MM.1S (cell line): ENCODE results near the gene SH2D1B.

Experiments
- DNase-seq: peaks from one replicate; pipeline ENCODE4 v3.0.0-alpha.2; 2015
- H2AFZ ChIP-seq: fragments of 300-600 bp; sonication (generic); 2 replicates; pipeline ENCODE4 v1.6.0; 2016; ENCODE audit warnings: antibody characterized with exemption, low read length
- H3F3A ChIP-seq: fragments of 300-600 bp; sonication (generic); 2 replicates; pipeline ENCODE4 v1.6.1; 2016; ENCODE audit warnings: mild to moderate bottlenecking, antibody characterized with exemption, low read length, moderate library complexity, mixed read lengths; ENCODE audit not compliant: insufficient read depth
- H3K27ac ChIP-seq: fragments of 300-600 bp; sonication (generic); 2 replicates; pipeline ENCODE4 v1.5.1; 2016; ENCODE audit warnings: mild to moderate bottlenecking, low read length
- H3K27me3 ChIP-seq: fragments of 300-600 bp; sonication (generic); replicated peaks from 2 replicates; pipeline ENCODE4 v1.6.0; 2016; ENCODE audit warnings: low read length; ENCODE audit not compliant: insufficient read depth
- H3K36me3 ChIP-seq: fragments of 300-600 bp; sonication (generic); replicated peaks from 2 replicates; pipeline ENCODE4 v1.6.1; 2016; ENCODE audit warnings: mild to moderate bottlenecking, low read length, mixed read lengths; ENCODE audit not compliant: insufficient read depth
- H3K4me1 ChIP-seq: fragments of 300-600 bp; sonication (generic); 2 replicates; pipeline ENCODE4 v1.6.1; 2016; ENCODE audit warnings: low read length, mixed read lengths
- H3K4me2 ChIP-seq: fragments of 300-600 bp; sonication (generic); 2 replicates; pipeline ENCODE4 v1.6.0; 2016; ENCODE audit warnings: low read depth, low read length
- H3K4me3 ChIP-seq: fragments of 300-600 bp; sonication (generic); 2 replicates; pipeline ENCODE4 v1.5.1; 2016; ENCODE audit warnings: low read length, mixed read lengths
- H3K79me2 ChIP-seq: fragments of 300-600 bp; sonication (generic); 2 replicates; pipeline ENCODE4 v1.6.1; 2016; ENCODE audit warnings: mixed run types, low read length, mixed read lengths
- H3K9ac ChIP-seq: fragments of 300-600 bp; sonication (generic); 2 replicates; pipeline ENCODE4 v1.6.1; 2016; ENCODE audit warnings: low read length, mixed read lengths
- H3K9me2 ChIP-seq: fragments of 300-600 bp; sonication (generic); replicated peaks from 2 replicates; pipeline ENCODE4 v1.6.1; 2016; ENCODE audit warnings: mild to moderate bottlenecking, low read length, mixed read lengths; ENCODE audit not compliant: insufficient read depth
- H3K9me3 ChIP-seq: fragments of 300-600 bp; sonication (generic); replicated peaks from 2 replicates; pipeline ENCODE4 v1.6.1; 2016; ENCODE audit warnings: mild to moderate bottlenecking, low read length, mixed read lengths; ENCODE audit not compliant: insufficient read depth
- H4K20me1 ChIP-seq: fragments of 300-600 bp; sonication (generic); 2 replicates; pipeline ENCODE4 v1.6.1; 2016; ENCODE audit warnings: mild to moderate bottlenecking, low read length, moderate library complexity, mixed read lengths; ENCODE audit not compliant: insufficient read depth
- CTCF ChIP-seq: fragments of 300-600 bp; sonication (generic); IDR thresholded peaks from 2 replicates; pipeline ENCODE4 v1.5.1; 2016; ENCODE audit warnings: antibody characterized with exemption, low read length, mixed read lengths
- EZH2 ChIP-seq: fragments of 300-600 bp; sonication (generic); optimal IDR thresholded peaks from 2 replicates; pipeline ENCODE3; 2017; ENCODE audit warnings: low read depth, mild to moderate bottlenecking, antibody characterized with exemption, low read length, mixed read lengths
- EZH2phosphoT487 ChIP-seq: fragments of 300-600 bp; sonication (generic); IDR thresholded peaks from 2 replicates; pipeline ENCODE4 v1.6.1; 2018; ENCODE audit warnings: antibody characterized with exemption, low read length

The SH2D1B gene

GRCh38 chr1:162375463-162375862, 36.5 kb downstream of the SH2D1B start:
- Histone ChIP-seq H3K9me2 (no peaks in the 10 kb centered on the region), H3K9ac (no peak overlapping the region)
- no peak for TF ChIP-seq CTCF
- no peak for TF ChIP-seq EZH2
- TF ChIP-seq EZH2phosphoT487 = no peak

GRCh38 chr1:162374406-162374805, 37.5 kb downstream of the SH2D1B start:
- Histone ChIP-seq H3K4me3 (no peak overlapping the region), H3K9ac (no peak overlapping the region), H3K27ac (no peak overlapping the region), H3K4me2 (no peak overlapping the region), H4K20me1 (no peaks in the 10 kb centered on the region), H2AFZ (no peak overlapping the region), H3K9me3 (no peaks in the 10 kb centered on the region), H3K79me2 (no peaks in the 10 kb centered on the region), H3K9me2 (no peaks in the 10 kb centered on the region), H3K27me3 (no peaks in the 10 kb centered on the region), H3K36me3 (no peaks in the 10 kb centered on the region), H3K4me1 (no peaks in the 10 kb centered on the region), H3F3A (no peaks in the 10 kb centered on the region)
- no peak for TF ChIP-seq EZH2
- TF ChIP-seq CTCF = no peak
- no peak for TF ChIP-seq EZH2phosphoT487
- no peak for DNase-seq

More at GRCh38 chr1:162375463-162375862, 36.5 kb downstream of the SH2D1B start:
- no peak overlapping the region for H2AFZ ChIP-seq
- H3K36me3 ChIP-seq = no peaks in the 10 kb centered on the region
- H3K79me2 ChIP-seq = no peaks in the 10 kb centered on the region
- H4K20me1 ChIP-seq = no peaks in the 10 kb centered on the region
- DNase-seq = no peak
- no peaks in the 10 kb centered on the region for H3K27me3 ChIP-seq
- H3K27ac ChIP-seq = no peak overlapping the region
- no peaks in the 10 kb centered on the region for H3K4me1 ChIP-seq
- H3K9me3 ChIP-seq = no peaks in the 10 kb centered on the region
- no peak overlapping the region for H3K4me3 ChIP-seq
- no peak overlapping the region for H3K4me2 ChIP-seq
- no peaks in the 10 kb centered on the region for H3F3A ChIP-seq

- Histone ChIP-seq H4K20me1 (no peaks in the 10 kb centered on the region), H2AFZ (no peak overlapping the region), H3K4me1 (no peaks in the 10 kb centered on the region), H3K4me2 (no peak overlapping the region), H3K9me2 (no peaks in the 10 kb centered on the region), H3K36me3 (no peaks in the 10 kb centered on the region), H3F3A (no peaks in the 10 kb centered on the region), H3K79me2 (no peaks in the 10 kb centered on the region), H3K27ac (no peak overlapping the region), H3K9ac (no peak overlapping the region), H3K27me3 (no peaks in the 10 kb centered on the region), H3K9me3 (no peaks in the 10 kb centered on the region), H3K4me3 (no peak overlapping the region)
- TF ChIP-seq EZH2 (no peak), CTCF (no peak), EZH2phosphoT487 (no peak)
- no peak for DNase-seq
These were observed 38.2 kb downstream of the SH2D1B start for GRCh38 chr1:162373541-162374260.
